K562 (cell line): ENCODE measurements around the gene ANKRD1. TPM values are rescaled to one million over a fixed set of nuclear protein-coding genes. Genes with fewer than 3 reads are reported as not detected.
A peak's percentile ranks its signal among the peaks of the same experiment; 100 is the strongest.

Experiments
- BDP1 ChIP-seq: IDR thresholded peaks from 3 replicates; pipeline ENCODE4 v1.6.1; 2011; ENCODE audit not compliant: insufficient read length, insufficient read depth
- CBX8 ChIP-seq: fragments of 200-600 bp; sonication (generic); IDR thresholded peaks from 2 replicates; pipeline ENCODE4 v1.6.1; 2012; ENCODE audit warnings: borderline replicate concordance, mixed run types, low read depth, mild to moderate bottlenecking, moderate library complexity, mixed read lengths, low read length, control low read depth, inconsistent platforms; ENCODE audit not compliant: poor library complexity, severe bottlenecking; ENCODE audit errors: extremely low read depth
- CEBPG ChIP-seq, 3 experiments: fragments of 200-800 bp in 1 of 3; sonication (Bioruptor generic) in 1 of 3; sonication (generic) in 1 of 3; formaldehyde crosslinking in 1 of 3; IDR thresholded peaks in 2 of 3; conservative IDR thresholded peaks in 1 of 3; 2 replicates each; pipeline versions ENCODE4 v1.6.1 to v1.8.0; 2016 to 2022; ENCODE audit warnings: missing compliant biosample characterization in 2 of 3, missing genetic modification characterization in 2 of 3, mild to moderate bottlenecking in 1 of 3, missing genetic modification reagents in 1 of 3
- CHD2 ChIP-seq: IDR thresholded peaks from 2 replicates; pipeline ENCODE4 v1.6.1; 2011; ENCODE audit warnings: low read depth, low read length
- CHD4 ChIP-seq: fragments of 200-600 bp; sonication (generic); IDR thresholded peaks from 3 replicates; pipeline ENCODE4 v1.6.1; 2012; ENCODE audit warnings: low read depth, mild to moderate bottlenecking, mixed read lengths, low read length, inconsistent platforms; ENCODE audit not compliant: insufficient read depth, insufficient replicate concordance, poor library complexity, severe bottlenecking
- FOXK1 ChIP-seq: sonication (generic); formaldehyde crosslinking; IDR thresholded peaks from 2 replicates; pipeline ENCODE4 v1.8.0; 2022; ENCODE audit warnings: missing genetic modification reagents, mild to moderate bottlenecking, borderline replicate concordance
- FOXP4 ChIP-seq: sonication (generic); formaldehyde crosslinking; IDR thresholded peaks from 2 replicates; pipeline ENCODE4 v1.8.0; 2022; ENCODE audit warnings: mild to moderate bottlenecking, missing genetic modification reagents, borderline replicate concordance
- HCFC1 ChIP-seq: IDR thresholded peaks from 2 replicates; pipeline ENCODE4 v1.6.1; 2012; ENCODE audit warnings: low read depth, low read length, improper control_type of control experiment
- HDGF ChIP-seq: fragments of 450-650 bp; IDR thresholded peaks from 2 replicates; pipeline ENCODE4 v1.6.1; 2016
- HMG20A ChIP-seq: fragments of 450-650 bp; formaldehyde crosslinking; conservative IDR thresholded peaks from 2 replicates; pipeline ENCODE4 v1.4.0; 2020; ENCODE audit warnings: mild to moderate bottlenecking, mixed read lengths
- HNRNPUL1 ChIP-seq: fragments of 200-400 bp; formaldehyde crosslinking; IDR thresholded peaks from 2 replicates; pipeline ENCODE4 v1.6.1; 2017; ENCODE audit warnings: low read length
- NFE2L1 ChIP-seq: fragments of 450-650 bp; IDR thresholded peaks from 2 replicates; pipeline ENCODE4 v1.6.1; 2016; ENCODE audit warnings: missing genetic modification characterization, low read depth, mild to moderate bottlenecking, missing compliant biosample characterization, moderate library complexity, borderline replicate concordance
- PML ChIP-seq: IDR thresholded peaks from 2 replicates; pipeline ENCODE4 v1.6.1; 2012; ENCODE audit warnings: low read length, inconsistent platforms
- POLR3G ChIP-seq: IDR thresholded peaks from 2 replicates; pipeline ENCODE4 v1.6.1; 2011; ENCODE audit not compliant: insufficient read length, insufficient replicate concordance; ENCODE audit errors: extremely low read depth
- RFX1 ChIP-seq: fragments of 450-650 bp; IDR thresholded peaks from 2 replicates; pipeline ENCODE4 v1.6.1; 2016; ENCODE audit warnings: mild to moderate bottlenecking, moderate library complexity
- RNF219 ChIP-seq: fragments of 250-450 bp; sonication (Bioruptor Pico); IDR thresholded peaks from 2 replicates; pipeline ENCODE4 v1.5.0; 2022; ENCODE audit warnings: mild to moderate bottlenecking
- SMARCB1 ChIP-seq: IDR thresholded peaks from 2 replicates; pipeline ENCODE4 v1.6.1; 2011; ENCODE audit warnings: improper control_type of control experiment, low read depth; ENCODE audit not compliant: insufficient read length
- SMC3 ChIP-seq: conservative IDR thresholded peaks from 2 replicates; pipeline ENCODE4 v1.6.1; 2011; ENCODE audit warnings: low read depth, low read length, improper control_type of control experiment; ENCODE audit not compliant: insufficient read depth
- SUPT5H ChIP-seq: fragments of 450-650 bp; IDR thresholded peaks from 2 replicates; pipeline ENCODE4 v1.6.1; 2016
- TSC22D4 ChIP-seq: fragments of 450-650 bp; IDR thresholded peaks from 2 replicates; pipeline ENCODE4 v1.6.1; 2016; ENCODE audit warnings: missing genetic modification characterization, missing biosample characterization, control low read depth
- USF1 ChIP-seq: sonication (generic); formaldehyde crosslinking; IDR thresholded peaks from 2 replicates; pipeline ENCODE4 v1.9.0; 2022; ENCODE audit warnings: mild to moderate bottlenecking, missing genetic modification reagents
- ZEB2 ChIP-seq: fragments of 450-650 bp; IDR thresholded peaks from 2 replicates; pipeline ENCODE4 v1.6.1; 2016
- ZNF431 ChIP-seq: sonication (generic); formaldehyde crosslinking; IDR thresholded peaks from 2 replicates; pipeline ENCODE4 v1.8.0; 2022; ENCODE audit warnings: mild to moderate bottlenecking, missing genetic modification reagents
- polyA plus RNA-seq, 8 experiments: library from polyadenylated mRNA; depleted of rRNA in 4 of 8; stranded (reverse) in 5 of 8; unstranded in 3 of 8; fragments of >200 nt; fragmentation: Nextera tagmentation in 2 of 8; fragmentation: Illumina TruSeq in 1 of 8; extraction: Ambion mirVana in 2 of 8; extraction: Trizol in 1 of 8; gene quantifications; 2 replicates each; pipeline versions ENCODE4 v1.2.1 to v1.2.3, GENCODE V29; 2011 to 2014; ENCODE audit warnings: inconsistent platforms in 1 of 8, missing spikeins in 1 of 8
- total RNA-seq, 7 experiments: library from RNA; depleted of rRNA in 6 of 7; stranded (reverse); fragments of >200 nt in 6 of 7; fragmentation: Illumina TruSeq in 2 of 7; extraction: Trizol in 2 of 7; gene quantifications; 2 replicates each; pipeline versions ENCODE4 v1.2.1 to v1.2.3, GENCODE V29; 2011 to 2021; ENCODE audit warnings: low replicate concordance in 1 of 7

ANKRD1 gene
- total and polyA plus RNA-seq, 9 of the 15 experiments (the other 6 are each of a cell fraction or from before 2014, with no cell fraction given): not detected

GRCh38 chr10:90871766-90872647 is 48.9 kb downstream of the ANKRD1 start, which contains the start of gene RPP30 (continued):
- no peak for TF ChIP-seq ZNF431 (CRISPR knock-in tag)
- TF ChIP-seq POLR3G: no peak
- no peak for TF ChIP-seq RNF219 (CRISPR knock-in tag)
- TF ChIP-seq FOXP4 (CRISPR knock-in tag): no peak
- no peak for TF ChIP-seq HNRNPUL1
- TF ChIP-seq CEBPG (CRISPR knock-in tag; IDR thresholded peaks at IDR 0.05): no peak
- TF ChIP-seq CEBPG (tag; conservative IDR thresholded peaks at IDR 0.05 in 1 of 2, IDR thresholded peaks at IDR 0.05 in 1 of 2): no peak
- TF ChIP-seq SMC3: no peak
- TF ChIP-seq CBX8: no peak
- TF ChIP-seq HMG20A: no peak
- TF ChIP-seq SMARCB1: no peak
- TF ChIP-seq FOXK1 (CRISPR knock-in tag): no peak
- TF ChIP-seq CHD2: no peak
- peak; percentile 72 for TF ChIP-seq SUPT5H
- no peak for TF ChIP-seq NFE2L1 (tag)
- peak; percentile 46; the same call in 1 of the 2 replicates for TF ChIP-seq USF1
- no peak for TF ChIP-seq CHD4
- no peak for TF ChIP-seq TSC22D4
- TF ChIP-seq ZEB2: no peak
- peak; percentile 91 for TF ChIP-seq HCFC1
- TF ChIP-seq BDP1: no peak
- no peak for TF ChIP-seq RFX1
- TF ChIP-seq HDGF: no peak
- TF ChIP-seq PML: peak; percentile 33; the same call in 1 of the 2 replicates
